CD14-positive monocyte (primary cell): Measurements from ENCODE around the gene DMBT1. TPM values are rescaled to one million over a fixed set of nuclear protein-coding genes. Genes with fewer than 3 reads are reported as not detected.

Source experiments
- DNase-seq, 3 donors: peaks; one replicate each; pipeline ENCODE4 v3.0.0-alpha.2; 2011 to 2022
- H2AFZ ChIP-seq: 2 replicates; pipeline ENCODE4 v1.6.0; 2012; ENCODE audit warnings: mild to moderate bottlenecking, low read depth, low read length, inconsistent platforms; ENCODE audit not compliant: insufficient read depth, poor library complexity, severe bottlenecking
- H3K27ac ChIP-seq, 2 donors: 1 replicate in 1 of 2; 2 replicates in 1 of 2; pipeline ENCODE4 v1.5.1; 2012 to 2013; ENCODE audit warnings: low read length in 2 of 2, control low read depth in 1 of 2, inconsistent platforms in 1 of 2, low read depth in 1 of 2, mild to moderate bottlenecking in 1 of 2
- H3K27me3 ChIP-seq, 2 donors: one replicate each; pipeline versions ENCODE4 v1.6.0 to v1.6.1; 2011 to 2013; ENCODE audit warnings: low read length in 2 of 2; ENCODE audit not compliant: control insufficient read depth in 2 of 2, insufficient read depth in 2 of 2
- H3K36me3 ChIP-seq, 2 donors: replicated peaks in 1 of 2; 1 replicate in 1 of 2; 2 replicates in 1 of 2; pipeline versions ENCODE4 v1.5.1 to v1.6.1; 2012 to 2013; ENCODE audit warnings: low read length in 2 of 2, control low read depth in 1 of 2, inconsistent platforms in 1 of 2, mild to moderate bottlenecking in 1 of 2; ENCODE audit not compliant: insufficient read depth in 2 of 2, control insufficient read depth in 1 of 2
- H3K4me1 ChIP-seq, 2 donors: 1 replicate in 1 of 2; 2 replicates in 1 of 2; pipeline versions ENCODE4 v1.5.1 to v1.6.1; 2012 to 2013; ENCODE audit warnings: low read length in 2 of 2, control low read depth in 1 of 2, inconsistent platforms in 1 of 2, mild to moderate bottlenecking in 1 of 2, moderate library complexity in 1 of 2; ENCODE audit not compliant: insufficient read depth in 2 of 2, control insufficient read depth in 1 of 2
- H3K4me2 ChIP-seq: replicated peaks from 2 replicates; pipeline ENCODE3; 2012; ENCODE audit warnings: low read length, moderate library complexity, mild to moderate bottlenecking; ENCODE audit not compliant: poor library complexity, severe bottlenecking; ENCODE audit errors: extremely low read depth
- H3K4me3 ChIP-seq, 3 experiments: fragments of 200-600 bp in 1 of 3; sonication (generic) in 1 of 3; replicated peaks in 1 of 3; 1 replicate in 2 of 3; 2 replicates in 1 of 3; pipeline ENCODE4 v1.5.1; 2011 to 2013; ENCODE audit warnings: low read length in 3 of 3, mild to moderate bottlenecking in 3 of 3, control low read depth in 2 of 3, low read depth in 2 of 3, inconsistent platforms in 1 of 3, moderate library complexity in 1 of 3
- H3K79me2 ChIP-seq: 2 replicates; pipeline ENCODE4 v1.6.0; 2012; ENCODE audit warnings: mild to moderate bottlenecking, control low read depth, inconsistent platforms, low read length, moderate library complexity; ENCODE audit not compliant: insufficient read depth
- H3K9ac ChIP-seq: 2 replicates; pipeline ENCODE4 v1.6.0; 2017; ENCODE audit warnings: low read length, mild to moderate bottlenecking; ENCODE audit not compliant: insufficient read depth, poor library complexity, severe bottlenecking
- H3K9me3 ChIP-seq, 2 donors: replicated peaks in 1 of 2; 1 replicate in 1 of 2; 2 replicates in 1 of 2; pipeline versions ENCODE4 v1.5.1 to v1.6.1; 2012 to 2013; ENCODE audit warnings: low read length in 2 of 2, control low read depth in 1 of 2; ENCODE audit not compliant: control insufficient read depth in 1 of 2, insufficient read depth in 1 of 2
- H4K20me1 ChIP-seq: 2 replicates; pipeline ENCODE4 v1.6.0; 2012; ENCODE audit warnings: mild to moderate bottlenecking, low read length, control low read depth, moderate library complexity; ENCODE audit not compliant: insufficient read depth
- H3K27ac Mint-ChIP-seq, 7 donors: one replicate each; pipeline ENCODE4 v1.8.0; 2020; ENCODE audit warnings: mild to moderate bottlenecking in 7 of 7, mixed read lengths in 7 of 7, moderate library complexity in 6 of 7, inconsistent platforms in 2 of 7
- H3K27me3 Mint-ChIP-seq, 3 donors: one replicate each; pipeline ENCODE4 v1.8.0; 2021 to 2022; ENCODE audit warnings: low read depth in 3 of 3, mild to moderate bottlenecking in 3 of 3, mixed read lengths in 3 of 3, moderate library complexity in 3 of 3, inconsistent platforms in 1 of 3
- H3K36me3 Mint-ChIP-seq, 2 donors: one replicate each; pipeline ENCODE4 v1.8.0; 2020; ENCODE audit warnings: mixed read lengths in 2 of 2, inconsistent platforms in 1 of 2, mild to moderate bottlenecking in 1 of 2
- H3K4me1 Mint-ChIP-seq: one replicate; pipeline ENCODE4 v1.8.0; 2020; ENCODE audit warnings: mild to moderate bottlenecking, mixed read lengths
- H3K4me3 Mint-ChIP-seq, 2 donors: one replicate each; pipeline ENCODE4 v1.8.0; 2020; ENCODE audit warnings: mild to moderate bottlenecking in 2 of 2, mixed read lengths in 2 of 2, moderate library complexity in 1 of 2
- H3K9me3 Mint-ChIP-seq, 7 donors: one replicate each; pipeline ENCODE4 v1.8.0; 2020 to 2022; ENCODE audit warnings: mixed read lengths in 7 of 7, mild to moderate bottlenecking in 6 of 7, moderate library complexity in 6 of 7, inconsistent platforms in 2 of 7
- CTCF ChIP-seq: fragments of 200-600 bp; IDR thresholded peaks from one replicate; pipeline ENCODE4 v1.8.0; 2022; ENCODE audit warnings: antibody characterized with exemption, mild to moderate bottlenecking
- WGBS: methylation state at CpG from one replicate; pipeline ENCODE4 v1.1.5; 2013; ENCODE audit warnings: missing lambda C conversion rate; ENCODE audit not compliant: insufficient coverage; 5-methylcytosine and 5-hydroxymethylcytosine counted together
- intact Hi-C, 2 donors: fragments of 100-400 bp; cut with micrococcal nuclease; formaldehyde crosslinking; loops; one replicate each; pipeline versions ENCODE4 v1.15.0 to v1.15.1; 2023
- polyA plus RNA-seq, 3 donors: library from polyadenylated mRNA; depleted of rRNA in 1 of 3; unstranded in 2 of 3; stranded (reverse) in 1 of 3; fragments of 300-500 nt in 2 of 3; fragments of >200 nt in 1 of 3; fragmentation: Illumina TruSeq in 2 of 3; gene quantifications; 1 replicate in 2 of 3; 2 replicates in 1 of 3; pipeline ENCODE4 v1.2.3, GENCODE V29; 2012 to 2021

The DMBT1 gene
- polyA plus RNA-seq, 3 donors, result not detected

GRCh38 chr10:122663516-122664130 lies 103.1 kb downstream of the DMBT1 start:
- Mint-ChIP-seq H3K27me3 (peaks cover 0 to 5% (median 4%) of the 10 kb centered on the region in 3 donors), H3K36me3 (no peaks in the 10 kb centered on the region), H3K27ac (no peak overlapping the region), H3K9me3 (peaks cover 0 to 2% (median 0%) of the 10 kb centered on the region in 7 donors), H3K4me3 (no peak overlapping the region), H3K4me1 (no peaks in the 10 kb centered on the region)
- WGBS, result 96% methylated on average over 3 of the region's 5 CpGs
- no peak overlapping the region for H3K4me3 ChIP-seq
- H3K4me1 ChIP-seq, result no peaks in the 10 kb centered on the region
- H3K79me2 ChIP-seq, result no peaks in the 10 kb centered on the region
- no peak overlapping the region for H3K27ac ChIP-seq
- TF ChIP-seq CTCF, result no peak
- no peak overlapping the region for H2AFZ ChIP-seq
- H3K9me3 ChIP-seq, result no peaks in the 10 kb centered on the region
- H4K20me1 ChIP-seq, result no peaks in the 10 kb centered on the region
- H3K27me3 ChIP-seq, result no peaks in the 10 kb centered on the region
- no peaks in the 10 kb centered on the region for H3K36me3 ChIP-seq
- no peak overlapping the region for H3K9ac ChIP-seq
- no peak for DNase-seq
- intact Hi-C loops, result no loop called here
- H3K4me2 ChIP-seq, result no peak overlapping the region

DNA sequence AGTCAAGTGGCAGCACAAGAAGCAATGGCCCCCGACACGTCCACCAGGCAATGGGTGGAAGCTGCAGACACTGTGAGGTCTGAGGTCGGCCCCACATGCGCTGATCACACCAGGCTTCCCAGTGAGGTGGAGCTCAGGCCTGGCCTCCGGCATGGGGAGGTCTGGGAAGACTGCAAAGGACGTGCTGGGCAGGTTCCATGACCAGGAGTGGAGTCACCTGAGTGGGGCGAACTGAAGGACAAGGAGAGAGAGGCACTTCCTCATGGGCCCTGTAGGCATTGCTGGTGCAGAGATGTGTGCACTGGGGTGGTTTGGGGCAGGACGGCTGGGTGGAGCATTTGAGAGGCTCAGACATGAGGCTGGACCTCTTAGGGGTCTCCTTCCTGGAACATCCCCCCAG lies 103.9 kb downstream of the DMBT1 start:
- H3K9me3 Mint-ChIP-seq, result peaks cover 0 to 2% (median 0%) of the 10 kb centered on the region in 7 donors
- no peaks in the 10 kb centered on the region for H3K27me3 ChIP-seq
- H2AFZ ChIP-seq, result no peak overlapping the region
- WGBS, result 86% methylated on average over 7 of the region's 8 CpGs
- no peak overlapping the region for H3K27ac ChIP-seq
- no peak for DNase-seq
- H3K27me3 Mint-ChIP-seq, result peaks cover 0 to 5% (median 4%) of the 10 kb centered on the region in 3 donors
- H3K27ac Mint-ChIP-seq, result no peak overlapping the region
- no peak overlapping the region for H3K4me3 Mint-ChIP-seq
- no peaks in the 10 kb centered on the region for H3K4me1 ChIP-seq
- no peaks in the 10 kb centered on the region for H3K9me3 ChIP-seq
- no peaks in the 10 kb centered on the region for H3K4me1 Mint-ChIP-seq
- no peak overlapping the region for H3K9ac ChIP-seq
- H4K20me1 ChIP-seq, result no peaks in the 10 kb centered on the region
- no peak for TF ChIP-seq CTCF
- no peak overlapping the region for H3K4me2 ChIP-seq
- no peaks in the 10 kb centered on the region for H3K36me3 ChIP-seq
- no peaks in the 10 kb centered on the region for H3K36me3 Mint-ChIP-seq
- intact Hi-C loops, result no loop called here
- no peaks in the 10 kb centered on the region for H3K79me2 ChIP-seq
- H3K4me3 ChIP-seq, result no peak overlapping the region
